GM12873 (cell line): ENCODE data around the gene PPP2R2C.

Source experiments
- TF ChIP-seq, protein P1 (sequence below): IDR thresholded peaks from 2 replicates; pipeline ENCODE4 v1.5.1; 2012; ENCODE audit warnings: low read depth, mild to moderate bottlenecking, moderate library complexity, low read length, control low read depth; ENCODE audit not compliant: insufficient read depth; ENCODE audit errors: missing control alignments

Gene PPP2R2C

DNA sequence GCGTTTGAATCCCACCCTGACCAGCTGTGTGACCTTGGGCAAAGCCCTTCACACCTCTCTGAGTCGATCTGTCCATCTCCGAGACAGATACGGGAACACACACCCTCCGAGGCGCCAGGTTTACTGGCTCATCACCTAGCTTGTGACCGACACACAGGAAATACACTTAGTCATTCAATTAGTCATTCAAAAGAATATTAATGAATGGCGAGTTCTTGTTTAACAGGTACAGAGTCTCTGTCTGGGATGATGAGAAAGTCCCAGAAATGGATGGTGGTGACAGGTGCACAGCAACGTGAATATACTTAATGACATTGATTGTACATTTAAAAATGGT, 80.6 kb downstream of the PPP2R2C start:
- TF ChIP-seq, protein P1, sequence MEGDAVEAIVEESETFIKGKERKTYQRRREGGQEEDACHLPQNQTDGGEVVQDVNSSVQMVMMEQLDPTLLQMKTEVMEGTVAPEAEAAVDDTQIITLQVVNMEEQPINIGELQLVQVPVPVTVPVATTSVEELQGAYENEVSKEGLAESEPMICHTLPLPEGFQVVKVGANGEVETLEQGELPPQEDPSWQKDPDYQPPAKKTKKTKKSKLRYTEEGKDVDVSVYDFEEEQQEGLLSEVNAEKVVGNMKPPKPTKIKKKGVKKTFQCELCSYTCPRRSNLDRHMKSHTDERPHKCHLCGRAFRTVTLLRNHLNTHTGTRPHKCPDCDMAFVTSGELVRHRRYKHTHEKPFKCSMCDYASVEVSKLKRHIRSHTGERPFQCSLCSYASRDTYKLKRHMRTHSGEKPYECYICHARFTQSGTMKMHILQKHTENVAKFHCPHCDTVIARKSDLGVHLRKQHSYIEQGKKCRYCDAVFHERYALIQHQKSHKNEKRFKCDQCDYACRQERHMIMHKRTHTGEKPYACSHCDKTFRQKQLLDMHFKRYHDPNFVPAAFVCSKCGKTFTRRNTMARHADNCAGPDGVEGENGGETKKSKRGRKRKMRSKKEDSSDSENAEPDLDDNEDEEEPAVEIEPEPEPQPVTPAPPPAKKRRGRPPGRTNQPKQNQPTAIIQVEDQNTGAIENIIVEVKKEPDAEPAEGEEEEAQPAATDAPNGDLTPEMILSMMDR, result no peak

DNA sequence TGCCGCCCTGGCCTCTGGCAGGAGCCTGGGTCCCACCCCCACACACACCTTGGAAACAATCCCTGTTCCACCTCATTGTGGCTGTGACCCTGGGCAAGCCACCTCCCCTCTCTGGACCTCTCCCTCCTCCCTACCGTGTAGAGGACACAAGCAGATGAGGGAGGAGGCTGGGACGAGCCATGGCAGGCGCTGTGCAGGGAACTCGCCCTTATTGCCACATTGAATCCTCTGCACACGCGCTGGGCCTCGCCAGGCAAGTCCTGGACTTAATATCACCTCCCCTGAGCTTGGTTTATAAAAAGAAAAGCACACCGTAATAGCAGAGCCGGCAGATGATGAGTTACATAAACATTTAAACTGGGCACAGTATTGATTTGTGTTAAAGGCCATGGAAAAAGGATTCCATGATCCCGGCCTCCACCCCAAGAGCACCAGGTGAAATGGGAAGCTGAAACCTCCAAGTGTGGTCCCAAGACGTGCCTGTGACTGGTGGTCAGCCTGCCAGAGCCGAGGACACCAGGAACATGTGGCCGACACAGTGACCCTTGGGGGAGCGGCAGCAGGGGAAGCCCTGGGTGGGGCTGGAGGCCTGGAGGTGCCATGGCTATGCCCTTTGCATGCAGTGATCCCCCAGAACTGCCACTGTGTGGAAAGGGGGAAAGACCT, 81.1 kb downstream of the PPP2R2C start:
- TF ChIP-seq, protein P1, result no peak

DNA sequence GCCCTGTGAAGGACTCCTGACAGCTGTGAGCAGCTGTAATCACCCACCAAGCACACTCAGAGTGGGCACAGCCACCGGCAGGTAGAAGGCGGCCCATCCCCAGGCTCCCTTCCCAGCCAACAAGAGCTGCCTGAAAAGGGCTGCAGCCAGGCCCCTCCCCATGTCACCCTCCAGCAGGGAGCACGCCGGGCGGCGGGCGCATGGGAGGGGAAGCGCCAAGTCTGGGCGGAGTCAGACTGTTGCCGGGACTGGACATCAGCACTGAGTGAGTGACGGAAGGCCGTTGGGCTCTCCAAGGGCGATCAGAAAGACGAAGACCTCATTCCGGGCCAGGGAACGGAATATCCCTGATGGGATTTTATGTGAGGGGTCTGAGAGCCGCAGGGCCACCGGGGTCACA, 82.1 kb downstream of the PPP2R2C start:
- TF ChIP-seq, protein P1, result no peak

DNA sequence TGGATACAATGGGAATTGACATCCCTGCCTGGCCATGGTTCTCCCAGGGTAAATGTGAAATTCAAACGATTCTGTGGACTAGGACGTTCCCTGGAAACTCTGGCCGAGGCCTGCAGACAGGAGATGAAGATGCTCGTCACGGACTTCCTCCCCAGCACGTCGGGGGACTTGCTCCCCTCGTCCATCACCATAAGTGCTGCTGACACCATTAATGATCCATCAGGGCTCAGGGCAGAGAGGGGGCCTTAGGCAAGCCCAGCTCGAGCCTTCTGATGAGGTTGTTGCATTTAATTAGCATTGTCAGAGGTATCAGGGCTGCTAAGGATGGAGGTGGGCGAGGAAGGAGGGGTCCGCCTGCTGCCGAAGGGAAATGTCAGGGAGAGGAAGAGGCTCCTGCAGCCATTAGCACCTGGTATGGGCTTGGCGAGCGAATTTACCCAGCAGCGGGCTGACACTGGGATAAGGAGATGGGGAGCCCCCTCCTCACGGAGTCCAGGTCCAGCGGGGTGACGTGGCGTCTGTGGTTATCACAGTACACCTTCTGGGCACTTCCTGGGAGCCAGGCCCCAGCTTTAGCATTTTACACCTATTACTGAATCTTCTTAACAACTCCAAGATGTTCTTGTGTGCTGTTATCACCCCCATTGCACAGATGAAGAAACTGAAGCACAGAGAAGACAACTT, 83.1 kb downstream of the PPP2R2C start:
- TF ChIP-seq, protein P1, result no peak

DNA sequence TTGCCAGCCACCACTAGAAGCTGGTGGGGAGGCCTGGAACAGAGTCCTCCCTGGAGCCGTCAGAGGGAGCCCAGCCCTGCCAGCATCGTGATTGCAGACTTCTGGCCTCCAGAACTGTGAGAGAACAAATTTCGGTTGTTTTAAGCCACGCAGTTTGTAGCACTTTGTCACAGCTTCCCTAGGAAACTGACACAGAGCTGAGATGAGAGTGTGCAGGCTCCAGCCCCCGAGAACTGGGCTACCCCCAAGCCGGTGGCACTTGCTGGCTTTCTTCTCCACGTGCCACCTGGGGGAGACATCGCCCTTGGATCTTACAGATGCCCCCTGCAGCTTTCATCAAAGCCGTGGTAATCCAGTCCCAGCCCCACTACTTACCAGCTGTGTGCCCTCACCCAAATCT, 83.7 kb downstream of the PPP2R2C start:
- TF ChIP-seq, protein P1, result no peak

DNA sequence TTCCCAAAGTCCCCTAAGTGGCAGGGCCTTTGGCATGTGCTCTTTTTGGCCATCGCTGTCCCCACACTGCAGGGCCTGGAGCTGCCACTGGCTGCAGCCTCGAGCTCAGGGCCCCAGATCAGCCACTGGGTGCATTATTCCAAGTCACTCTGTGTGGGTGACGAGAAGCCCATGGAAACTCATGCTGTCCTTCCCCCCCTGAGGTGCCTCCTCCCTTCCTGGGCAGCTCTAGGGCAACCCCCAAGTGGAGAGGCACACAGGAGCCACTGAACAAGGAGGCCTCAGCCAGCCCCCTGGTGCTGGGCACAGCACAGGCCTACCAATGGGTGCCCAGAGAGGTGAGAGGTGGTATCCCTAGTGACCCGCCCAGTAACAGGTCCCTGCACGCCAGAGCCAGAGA, 84.5 kb downstream of the PPP2R2C start:
- TF ChIP-seq, protein P1, result no peak

DNA sequence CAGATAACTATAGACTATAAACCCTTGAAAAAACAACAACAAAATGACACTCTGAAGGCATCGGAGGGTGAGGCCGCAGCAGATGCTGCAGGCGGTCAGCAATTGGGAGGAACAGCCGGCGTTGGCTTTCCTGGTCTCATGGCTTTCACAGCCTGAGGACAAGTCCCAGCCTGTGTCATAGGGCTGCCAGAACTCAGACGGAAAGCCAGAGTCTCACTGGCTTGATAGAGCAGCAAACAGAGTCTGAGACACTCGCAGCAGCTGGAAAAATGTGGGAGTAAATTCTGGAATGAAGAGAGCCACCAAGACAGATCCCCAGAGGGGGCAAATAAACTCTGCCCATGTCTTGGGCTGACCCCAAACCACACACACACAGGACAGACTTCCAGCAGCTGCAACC, 86.3 kb downstream of the PPP2R2C start:
- TF ChIP-seq, protein P1, result no peak
